Fibroblast of pulmonary artery (primary cell): ENCODE measurements around the gene CPAMD8.

ENCODE experiments used
- DNase-seq: peaks from one replicate; pipeline ENCODE4 v3.0.0-alpha.2; 2010; ENCODE audit warnings: low read depth
- H3K4me3 ChIP-seq: replicated peaks from 2 replicates; pipeline ENCODE4 v1.5.1; 2011; ENCODE audit warnings: low read depth, mild to moderate bottlenecking, control low read depth, low read length, moderate library complexity
- TF ChIP-seq, protein P1 (sequence below): IDR thresholded peaks from 2 replicates; pipeline ENCODE4 v1.5.1; 2011; ENCODE audit warnings: mild to moderate bottlenecking, control low read depth, low read length, inconsistent platforms; ENCODE audit errors: missing control alignments

The CPAMD8 gene

GRCh38 chr19:17026706-17027534 is at the start of gene CPAMD8:
Gene CPAMD8 (minus strand): TSS chr19:17026810. CDS start chr19:17026642, 168 bp downstream.
- DNase-seq: no peak
- no peak within 1 kb of the TSS for H3K4me3 ChIP-seq
- TF ChIP-seq, protein P1, sequence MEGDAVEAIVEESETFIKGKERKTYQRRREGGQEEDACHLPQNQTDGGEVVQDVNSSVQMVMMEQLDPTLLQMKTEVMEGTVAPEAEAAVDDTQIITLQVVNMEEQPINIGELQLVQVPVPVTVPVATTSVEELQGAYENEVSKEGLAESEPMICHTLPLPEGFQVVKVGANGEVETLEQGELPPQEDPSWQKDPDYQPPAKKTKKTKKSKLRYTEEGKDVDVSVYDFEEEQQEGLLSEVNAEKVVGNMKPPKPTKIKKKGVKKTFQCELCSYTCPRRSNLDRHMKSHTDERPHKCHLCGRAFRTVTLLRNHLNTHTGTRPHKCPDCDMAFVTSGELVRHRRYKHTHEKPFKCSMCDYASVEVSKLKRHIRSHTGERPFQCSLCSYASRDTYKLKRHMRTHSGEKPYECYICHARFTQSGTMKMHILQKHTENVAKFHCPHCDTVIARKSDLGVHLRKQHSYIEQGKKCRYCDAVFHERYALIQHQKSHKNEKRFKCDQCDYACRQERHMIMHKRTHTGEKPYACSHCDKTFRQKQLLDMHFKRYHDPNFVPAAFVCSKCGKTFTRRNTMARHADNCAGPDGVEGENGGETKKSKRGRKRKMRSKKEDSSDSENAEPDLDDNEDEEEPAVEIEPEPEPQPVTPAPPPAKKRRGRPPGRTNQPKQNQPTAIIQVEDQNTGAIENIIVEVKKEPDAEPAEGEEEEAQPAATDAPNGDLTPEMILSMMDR: no peak

GRCh38 chr19:17075864-17076542 is 49.4 kb upstream of the CPAMD8 start:
- TF ChIP-seq, protein P1: no peak
- DNase-seq: no peak
- peak overlapping the region; percentile 92 for H3K4me3 ChIP-seq

- TF ChIP-seq, protein P1: no peak
- peak; percentile 100 for DNase-seq
- peak within 1 kb of the TSS; percentile 92 for H3K4me3 ChIP-seq
Observed at GRCh38 chr19:17075035-17075863, 48.6 kb upstream of the CPAMD8 start, which contains the start of the genes HAUS8 and MYO9B. Gene HAUS8 (minus strand): TSS chr19:17075452. CDS start chr19:17075422, 30 bp downstream. Gene MYO9B (plus strand): TSS chr19:17075777. CDS start chr19:17101718, 25,941 bp downstream.

- TF ChIP-seq, protein P1: no peak
- no peak for DNase-seq
- H3K4me3 ChIP-seq: peak overlapping the region; percentile 79
Observed at GRCh38 chr19:17074634-17075034, 48.0 kb upstream of the CPAMD8 start.

DNA sequence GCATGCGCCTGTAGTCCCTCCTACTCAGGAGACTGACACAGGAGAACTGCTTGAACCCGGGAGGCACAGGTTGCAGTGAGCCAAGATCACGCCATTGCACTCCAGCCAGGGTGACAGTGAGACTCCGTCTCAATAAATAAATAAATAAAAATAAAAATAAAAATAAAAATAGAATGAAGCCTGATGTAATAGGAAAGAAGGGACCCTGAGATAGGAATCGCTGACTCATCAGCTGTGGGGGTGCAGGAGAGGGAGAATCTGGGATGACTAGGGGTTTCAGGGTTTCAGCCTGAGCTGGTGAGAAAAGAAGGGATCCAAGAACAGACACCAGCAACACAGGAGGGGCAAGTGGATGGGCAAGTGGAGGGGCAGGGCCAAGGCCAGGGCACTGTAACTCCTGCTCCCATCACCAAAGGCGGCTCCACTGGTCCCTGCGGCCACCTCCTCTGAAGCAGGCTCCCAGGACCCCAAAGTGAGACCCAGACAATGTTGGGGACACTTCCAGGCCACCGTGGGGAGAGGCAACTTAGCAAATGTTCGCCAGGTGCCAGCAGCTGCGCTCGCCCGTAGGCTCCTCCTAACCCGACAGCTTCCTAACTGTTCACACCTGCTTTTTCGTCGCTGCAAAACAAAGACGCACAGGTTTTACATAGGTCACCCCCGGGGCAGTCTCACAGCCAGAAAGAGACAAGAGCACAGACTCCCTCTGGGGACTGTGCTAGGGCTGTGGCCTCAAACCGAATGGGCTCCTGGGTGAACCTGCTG is 47.4 kb upstream of the CPAMD8 start:
- TF ChIP-seq, protein P1: no peak
- peak overlapping the region; percentile 79 for H3K4me3 ChIP-seq
- DNase-seq: no peak

DNA sequence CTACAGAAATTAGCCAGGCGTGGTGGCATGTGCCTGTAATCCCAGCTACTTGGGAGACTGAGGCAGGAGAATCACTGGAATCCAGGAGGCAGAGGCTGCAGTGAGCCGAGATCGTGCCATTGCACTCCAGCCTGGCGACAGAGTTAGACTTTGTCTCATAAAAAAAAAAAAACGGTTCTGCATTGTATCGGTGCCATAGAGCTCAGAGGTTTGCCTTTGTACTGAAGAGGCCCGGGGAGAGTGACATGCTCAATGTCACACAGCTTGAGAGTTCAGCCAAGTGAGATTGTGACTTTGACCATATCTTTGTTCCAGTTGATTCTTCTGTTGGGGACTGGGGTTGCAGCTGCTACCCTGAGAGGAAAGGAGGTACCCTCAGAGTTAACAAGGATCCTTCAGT is 44.3 kb upstream of the CPAMD8 start:
- TF ChIP-seq, protein P1: no peak
- DNase-seq: no peak
- H3K4me3 ChIP-seq: no peak overlapping the region
